HG02943 (cell line): ENCODE measurements around the gene RNF144B.
A peak's percentile ranks its signal among the peaks of the same experiment; 100 is the strongest.
"Not testable (repeated sequence)": the region's sequence is repeated elsewhere in the genome, so short reads cannot be mapped to it uniquely, and the experiment has no call there.

ENCODE experiments used
- ATAC-seq: cut with Tn5 transposase; IDR thresholded peaks from one replicate; pipeline ENCODE4 v1.9.1; 2021; ENCODE audit warnings: mild to moderate bottlenecking, low read depth, moderate library complexity; ENCODE audit not compliant: unreplicated experiment

RNF144B gene

GRCh38 chr6:18368277-18369105 lies 18.7 kb upstream of the RNF144B start:
- ATAC-seq, result no peak

GRCh38 chr6:18371010-18371409 lies 16.1 kb upstream of the RNF144B start:
- ATAC-seq, result no peak

GRCh38 chr6:18371656-18372055 lies 15.5 kb upstream of the RNF144B start:
- no peak for ATAC-seq

GRCh38 chr6:18380158-18380836 lies 6.9 kb upstream of the RNF144B start:
- ATAC-seq, result no peak

GRCh38 chr6:18380851-18381250 lies 6.3 kb upstream of the RNF144B start:
- ATAC-seq, result no peak

- ATAC-seq, result no peak
Observed at GRCh38 chr6:18383441-18383840, 3.7 kb upstream of the RNF144B start.

- no peak for ATAC-seq
Observed at GRCh38 chr6:18384621-18385020, 2.5 kb upstream of the RNF144B start.

- no peak for ATAC-seq
Observed at GRCh38 chr6:18386298-18386976, 713 bp upstream of the RNF144B start.

GRCh38 chr6:18388271-18388670 lies 1.1 kb downstream of the RNF144B start:
- no peak for ATAC-seq

- no peak for ATAC-seq
Observed at GRCh38 chr6:18388942-18389341, 1.8 kb downstream of the RNF144B start.

GRCh38 chr6:18389479-18389878 lies 2.3 kb downstream of the RNF144B start:
- no peak for ATAC-seq

GRCh38 chr6:18390476-18390875 lies 3.3 kb downstream of the RNF144B start:
- ATAC-seq, result no peak

- ATAC-seq, result no peak
Observed at GRCh38 chr6:18391023-18391422, 3.9 kb downstream of the RNF144B start.

- no peak for ATAC-seq
Observed at GRCh38 chr6:18392346-18392877, 5.3 kb downstream of the RNF144B start.

- ATAC-seq, result no peak
Observed at GRCh38 chr6:18393698-18394097, 6.5 kb downstream of the RNF144B start.

- ATAC-seq, result no peak
Observed at GRCh38 chr6:18395177-18395855, 8.2 kb downstream of the RNF144B start.

GRCh38 chr6:18395856-18396197 lies 8.7 kb downstream of the RNF144B start:
- no peak for ATAC-seq

GRCh38 chr6:18397701-18398100 lies 10.6 kb downstream of the RNF144B start:
- ATAC-seq, result no peak

- ATAC-seq, result not testable (repeated sequence)
Observed at GRCh38 chr6:18398225-18398624, 11.1 kb downstream of the RNF144B start.

GRCh38 chr6:18400831-18401446 lies 13.8 kb downstream of the RNF144B start:
- peak; percentile 90 for ATAC-seq
